IPS-NIHi7 (cell line): ENCODE data around the gene FPGS.
A peak's percentile ranks its signal among the peaks of the same experiment; 100 is the strongest.
"Not testable (repeated sequence)": the region's sequence is repeated elsewhere in the genome, so short reads cannot be mapped to it uniquely, and the experiment has no call there.

Source experiments
- DNase-seq: peaks from one replicate; pipeline ENCODE4 v3.0.0; 2012; ENCODE audit warnings: mixed read lengths; ENCODE audit errors: extremely low spot score

Gene FPGS

DNA sequence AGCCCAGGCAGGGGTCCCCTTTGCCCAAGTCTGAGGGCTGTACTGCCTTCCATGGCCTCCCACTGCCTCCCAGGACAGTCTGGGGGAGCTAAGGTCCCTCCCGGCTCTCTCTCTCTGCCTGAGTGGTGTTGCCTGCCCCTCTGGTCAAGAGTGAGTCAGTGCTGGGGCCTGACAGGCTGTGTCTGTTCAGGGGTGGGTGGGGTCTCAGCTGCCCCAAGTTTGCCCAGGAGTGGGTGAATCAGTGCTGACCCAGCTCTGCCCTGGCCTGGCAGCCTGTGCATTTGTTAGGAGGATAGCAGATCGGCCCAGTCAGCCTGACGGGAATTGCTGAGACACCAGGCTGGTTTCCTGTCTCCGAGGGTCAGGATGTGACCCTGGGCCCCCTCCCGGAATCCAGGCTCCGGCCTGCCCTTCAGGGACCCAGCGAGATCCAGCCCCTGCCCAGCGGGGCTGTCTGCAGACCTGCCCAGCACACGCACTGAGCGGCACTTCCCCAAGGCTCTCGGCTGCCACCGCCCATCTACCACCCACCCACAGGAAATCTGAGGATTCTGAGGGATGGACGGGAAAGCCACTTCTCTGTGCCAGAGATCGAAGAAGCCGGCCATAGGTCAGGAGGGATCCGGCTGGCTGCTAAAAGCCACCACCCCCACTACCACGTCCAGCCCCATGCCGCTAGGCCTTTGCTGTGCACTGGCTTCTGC, 35.8 kb downstream of the FPGS start:
- DNase-seq: no peak

GRCh38 chr9:127841087-127841835, 38.6 kb downstream of the FPGS start:
- no peak for DNase-seq

DNA sequence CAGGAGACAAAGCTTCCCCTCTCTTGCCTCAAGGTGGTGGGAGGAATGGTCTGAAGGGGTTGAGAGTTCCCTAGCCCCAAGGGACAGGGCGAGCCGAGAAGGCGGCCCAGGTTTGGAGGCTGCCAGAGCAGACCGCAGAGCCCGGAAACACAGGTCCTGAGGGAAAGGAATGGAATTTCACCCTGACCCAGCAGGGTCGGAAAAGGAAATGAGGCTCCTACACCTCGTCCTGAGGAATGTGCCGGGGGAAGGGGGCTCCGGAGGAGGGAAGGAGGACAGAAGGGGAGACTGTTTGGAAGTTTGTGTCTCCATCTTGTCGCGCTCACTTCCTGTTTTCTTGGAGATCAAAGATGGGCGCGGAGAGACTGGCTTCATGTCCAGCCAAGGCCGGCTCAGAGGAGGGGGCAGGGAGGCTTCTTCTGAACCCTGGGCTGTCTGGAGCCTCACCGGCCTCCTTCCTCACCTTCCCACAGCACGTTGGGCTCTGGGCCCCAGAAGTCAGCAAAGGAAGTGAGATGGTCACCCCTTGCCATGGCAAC, 42.2 kb downstream of the FPGS start:
- DNase-seq: peak; percentile 59

DNA sequence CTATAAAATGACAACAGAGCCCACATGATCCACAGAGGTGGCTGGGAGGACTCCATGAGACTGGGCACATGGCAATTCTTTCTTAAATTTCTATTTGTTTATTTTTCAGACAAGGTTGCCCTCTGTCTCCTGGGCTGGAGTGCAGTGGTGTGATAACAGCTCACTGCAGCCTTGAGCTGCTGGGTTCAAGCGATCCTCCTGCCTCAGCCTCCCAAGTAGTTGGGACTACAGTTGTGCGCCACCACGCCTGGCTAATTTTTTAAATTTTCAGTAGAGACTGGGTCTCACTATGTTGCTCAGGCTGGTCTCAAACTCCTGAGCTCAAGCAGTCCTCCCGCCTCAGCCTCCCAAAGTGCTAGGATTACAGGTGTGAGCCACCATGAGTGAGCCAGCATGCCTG, 42.9 kb downstream of the FPGS start:
- not testable (repeated sequence) for DNase-seq

GRCh38 chr9:127846443-127847177, 43.9 kb downstream of the FPGS start:
- DNase-seq: no peak

DNA sequence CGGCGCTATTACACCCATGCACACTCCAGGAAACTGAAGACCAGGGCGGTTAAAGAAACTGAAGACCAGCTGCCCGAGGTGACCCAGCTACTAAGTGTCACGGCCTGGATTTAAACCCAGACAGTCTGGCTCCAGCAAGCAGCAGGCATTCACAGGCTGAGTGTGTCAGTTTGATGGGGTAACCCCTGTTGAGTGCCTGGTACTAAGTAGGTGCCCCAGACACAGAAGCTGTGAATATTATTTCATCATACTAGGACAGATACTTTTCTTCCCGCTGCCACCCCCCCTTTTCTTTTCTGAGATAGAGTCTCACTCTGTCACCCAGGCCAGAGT, 44.5 kb downstream of the FPGS start:
- no peak for DNase-seq

- no peak for DNase-seq
These were observed 45.4 kb downstream of the FPGS start for GRCh38 chr9:127847833-127848755.

DNA sequence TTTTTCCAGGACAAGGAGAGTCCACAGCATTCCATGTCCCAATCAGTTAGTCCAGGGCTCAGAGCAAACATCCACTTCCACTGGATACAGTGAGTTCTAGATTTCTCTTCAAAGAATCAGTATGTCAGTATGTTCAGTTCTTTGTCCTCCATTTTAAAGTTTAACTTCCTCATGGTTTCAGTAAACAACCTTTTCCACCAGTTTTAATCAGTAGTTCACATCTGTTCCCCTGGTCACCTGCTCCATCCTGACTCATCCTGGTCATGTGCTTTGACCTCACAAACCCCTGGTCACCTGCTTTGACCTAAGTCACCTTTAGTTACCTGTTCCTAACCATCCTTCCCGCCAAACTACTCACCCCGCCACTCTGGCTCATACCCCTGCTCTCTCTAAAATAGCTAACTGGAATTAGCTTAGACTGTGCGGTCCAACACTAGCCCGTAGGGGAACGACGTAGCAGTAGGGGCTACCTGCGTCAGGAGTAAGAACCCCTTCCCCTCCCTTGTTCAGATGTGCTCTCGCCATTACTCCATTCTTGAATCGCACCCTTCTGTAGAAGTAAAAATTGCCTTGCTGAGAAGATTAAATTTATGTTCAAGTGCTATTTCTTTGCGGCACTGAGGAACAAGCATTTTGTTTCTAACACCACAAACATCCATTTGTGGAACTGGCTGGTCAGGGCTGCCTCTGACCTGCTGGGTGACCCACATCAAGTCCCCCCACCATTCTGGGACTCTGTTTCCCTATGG, 46.2 kb downstream of the FPGS start:
- DNase-seq: no peak

DNA sequence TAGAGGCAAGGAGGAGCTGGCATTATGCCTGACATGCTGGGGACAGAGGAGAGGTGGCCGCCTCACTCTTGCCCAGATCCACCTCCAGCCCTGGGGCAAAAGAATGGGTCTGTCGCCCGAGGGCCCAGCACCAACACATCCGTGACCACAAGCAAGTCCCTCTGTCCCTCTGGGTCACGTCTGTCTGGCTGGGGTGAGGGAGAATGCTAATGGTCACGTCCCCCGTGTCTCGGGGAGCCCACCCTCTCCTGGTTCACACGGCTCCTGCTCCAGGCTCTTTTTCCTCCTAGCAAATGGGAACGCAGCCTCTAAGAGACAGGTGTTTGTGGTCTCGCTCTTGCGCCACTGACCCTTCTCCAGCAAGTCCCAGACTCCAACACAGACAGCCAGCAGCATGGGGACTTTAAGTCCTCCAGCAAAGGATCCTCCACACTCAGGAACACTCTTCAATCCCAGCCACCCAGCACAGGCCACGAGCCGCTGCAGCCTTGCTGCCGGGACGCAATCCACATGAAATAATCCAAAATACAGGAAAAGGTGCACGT, 47.7 kb downstream of the FPGS start:
- no peak for DNase-seq

- no peak for DNase-seq
These were observed 50.1 kb downstream of the FPGS start for GRCh38 chr9:127852829-127853228.

DNA sequence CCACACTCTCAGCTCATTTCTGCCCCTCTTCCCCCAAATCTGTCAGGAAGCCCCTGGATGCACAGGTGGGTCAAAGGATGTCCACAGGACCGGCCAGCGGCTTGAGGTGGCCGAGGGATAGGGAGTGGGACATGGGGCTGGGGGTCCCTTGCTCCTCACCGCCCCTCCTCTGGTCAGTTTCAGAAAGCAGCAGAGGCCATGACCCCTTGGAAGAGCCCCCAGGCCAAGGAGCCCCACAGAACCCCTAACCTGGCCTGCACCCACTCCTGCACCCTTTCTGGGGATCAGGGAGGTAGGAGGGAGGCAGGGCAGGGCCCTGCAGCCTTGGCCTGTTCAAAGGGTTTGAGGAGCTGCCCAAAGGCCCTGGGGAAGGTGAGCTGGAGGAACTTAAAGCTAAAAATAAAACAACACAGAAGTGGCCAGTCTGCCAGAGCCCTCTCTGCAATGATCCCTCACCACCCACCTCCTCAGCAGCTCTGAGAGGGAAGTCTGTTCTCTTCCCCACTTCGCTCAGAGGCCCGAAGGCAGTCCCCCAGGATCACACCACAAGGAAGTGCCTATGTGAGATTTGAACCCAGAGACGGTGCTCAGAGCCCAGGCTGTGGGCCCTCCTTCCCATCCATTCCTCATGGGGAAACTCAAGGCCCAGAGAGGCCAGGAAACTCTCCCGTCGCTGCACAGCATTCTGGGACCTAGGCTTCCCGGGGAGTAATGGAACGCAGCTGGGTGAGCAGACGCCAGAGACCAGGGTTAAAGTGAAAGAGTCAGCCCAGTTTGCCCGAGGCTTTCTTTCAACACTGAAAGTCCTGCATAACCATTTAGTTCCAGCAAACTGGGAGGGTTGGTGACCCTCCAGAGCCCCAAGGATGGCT, 50.9 kb downstream of the FPGS start:
- DNase-seq: no peak

GRCh38 chr9:127854184-127854806, 51.6 kb downstream of the FPGS start, which contains the start of gene ENG:
Gene ENG (minus strand): TSS chr9:127854658. CDS start chr9:127854355, 303 bp downstream.
- DNase-seq: peak; percentile 72

GRCh38 chr9:127854960-127855359, 52.3 kb downstream of the FPGS start:
- DNase-seq: no peak

DNA sequence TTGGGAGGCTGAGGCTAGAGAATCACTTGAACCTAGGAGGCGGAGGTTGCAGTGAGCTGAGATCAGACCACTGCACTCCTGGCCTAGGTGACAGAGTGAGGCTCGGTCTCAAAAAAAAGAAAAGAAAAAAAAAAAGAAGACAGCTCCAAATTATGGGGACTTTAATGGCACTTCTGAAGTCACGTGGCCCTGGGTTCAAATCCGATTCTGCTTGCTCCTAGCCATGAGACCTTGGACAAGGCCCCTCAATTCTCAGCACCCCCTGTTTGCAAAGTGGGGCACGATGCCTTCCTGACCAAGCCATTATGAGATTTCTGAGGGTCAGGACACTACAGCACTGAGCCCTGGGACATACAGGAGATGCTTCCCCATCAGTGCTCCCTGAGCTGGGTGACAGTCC, 52.8 kb downstream of the FPGS start:
- no peak for DNase-seq

- DNase-seq: no peak
These were observed 53.5 kb downstream of the FPGS start for GRCh38 chr9:127856094-127856728.

GRCh38 chr9:127856729-127857116, 54.0 kb downstream of the FPGS start:
- DNase-seq: no peak

DNA sequence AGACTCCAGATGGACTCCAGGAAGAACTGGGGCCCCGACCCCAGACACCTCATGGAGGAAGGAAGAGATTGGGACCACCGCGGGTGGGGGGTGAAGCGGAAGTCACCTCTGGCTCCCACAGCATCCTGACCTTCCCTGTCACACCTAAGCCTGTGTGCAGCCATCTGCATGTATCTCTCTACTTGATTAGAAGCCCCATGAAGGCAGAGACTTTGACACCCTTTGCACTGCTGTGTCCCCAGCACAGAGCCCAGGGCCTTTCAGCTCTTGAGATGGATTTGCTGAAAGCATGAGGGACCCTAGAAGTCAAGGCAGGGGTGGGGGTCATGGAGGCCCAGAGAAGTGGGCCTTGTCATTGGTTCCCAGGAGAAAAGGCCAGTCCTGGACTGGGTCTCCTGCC, 54.6 kb downstream of the FPGS start:
- no peak for DNase-seq

GRCh38 chr9:127858041-127858512, 55.4 kb downstream of the FPGS start:
- no peak for DNase-seq
